ENCODE measurements around the gene SIL1.

GRCh38 chr5:139130214-139130613 lies 68.0 kb downstream of the SIL1 start:
- TF ChIP-seq CTCF (IDR thresholded peaks at IDR 0.05 in 8 of 11, conservative IDR thresholded peaks at IDR 0.05 in 3 of 11) (no peak), POLR2A (IDR thresholded peaks at IDR 0.05) (no peak), POLR2AphosphoS5 (IDR thresholded peaks at IDR 0.05) (no peak)

All from spleen (tissue), 7 donors.